Endodermal cell (in vitro differentiated cells): Measurements from ENCODE around the gene C1QTNF1. TPM values are rescaled to one million over a fixed set of nuclear protein-coding genes. Genes with fewer than 3 reads are reported as not detected.

ENCODE experiments used
- DNase-seq: peaks from one replicate; pipeline ENCODE4 v3.0.0-alpha.2; 2017
- H3K27ac ChIP-seq: 2 replicates; pipeline ENCODE4 v1.5.1; 2013; ENCODE audit warnings: mild to moderate bottlenecking, low read depth, low read length, moderate library complexity
- H3K27me3 ChIP-seq: 2 replicates; pipeline ENCODE4 v1.6.1; 2013; ENCODE audit warnings: mild to moderate bottlenecking, low read length, moderate library complexity; ENCODE audit not compliant: insufficient read depth, control insufficient read depth, poor library complexity, severe bottlenecking
- H3K36me3 ChIP-seq: 2 replicates; pipeline ENCODE4 v1.7.0; 2013; ENCODE audit warnings: mild to moderate bottlenecking, low read length, moderate library complexity; ENCODE audit not compliant: control insufficient read depth, insufficient read depth
- H3K4me1 ChIP-seq: one replicate; pipeline ENCODE4 v1.7.0; 2013; ENCODE audit warnings: low read length; ENCODE audit not compliant: control insufficient read depth, insufficient read depth
- H3K4me3 ChIP-seq: 2 replicates; pipeline ENCODE4 v1.5.1; 2013; ENCODE audit warnings: mild to moderate bottlenecking, low read length, moderate library complexity
- H3K9ac ChIP-seq: 2 replicates; pipeline ENCODE4 v1.6.1; 2013; ENCODE audit warnings: mild to moderate bottlenecking, low read length, moderate library complexity; ENCODE audit not compliant: poor library complexity, severe bottlenecking; ENCODE audit errors: extremely low read depth
- H3K9me3 ChIP-seq: 2 replicates; pipeline ENCODE4 v1.6.1; 2013; ENCODE audit warnings: mild to moderate bottlenecking, low read length, moderate library complexity; ENCODE audit not compliant: control insufficient read depth
- H3K27ac Mint-ChIP-seq: 2 replicates; pipeline ENCODE4 v1.8.0; 2020; ENCODE audit warnings: mixed read lengths
- H3K27me3 Mint-ChIP-seq: 2 replicates; pipeline ENCODE4 v1.8.0; 2021; ENCODE audit warnings: mild to moderate bottlenecking, mixed read lengths; ENCODE audit not compliant: insufficient read depth
- H3K36me3 Mint-ChIP-seq: 2 replicates; pipeline ENCODE4 v1.8.0; 2020; ENCODE audit warnings: low read depth, mixed read lengths
- H3K4me1 Mint-ChIP-seq: 2 replicates; pipeline ENCODE4 v1.8.0; 2020; ENCODE audit warnings: mixed read lengths
- H3K4me3 Mint-ChIP-seq: 2 replicates; pipeline ENCODE4 v1.8.0; 2020; ENCODE audit warnings: mild to moderate bottlenecking, moderate library complexity, mixed read lengths
- H3K9me3 Mint-ChIP-seq: 2 replicates; pipeline ENCODE4 v1.8.0; 2020; ENCODE audit warnings: mild to moderate bottlenecking, mixed read lengths
- CTCF ChIP-seq: fragments of 200-600 bp; sonication (generic); conservative IDR thresholded peaks from 2 replicates; pipeline ENCODE4 v1.5.0; 2021; ENCODE audit warnings: antibody characterized with exemption, mild to moderate bottlenecking
- WGBS, 2 experiments: methylation state at CpG; one replicate each; pipeline versions ENCODE4 v1.1.5 to v1.1.7; 2013; ENCODE audit warnings: missing lambda C conversion rate in 2 of 2, mixed read lengths in 1 of 2; ENCODE audit not compliant: insufficient coverage in 1 of 2, insufficient read length in 1 of 2; 5-methylcytosine and 5-hydroxymethylcytosine counted together
- total RNA-seq, 2 donors: library from RNA; stranded (reverse); fragmentation: NEBNext Ultra II Directional in 1 of 2; extraction: Animal tissue kit (Norgen Biotek cat#: 25700) in 1 of 2; gene quantifications; 2 replicates in 1 of 2; 3 replicates in 1 of 2; pipeline ENCODE4 v1.2.1, GENCODE V29; 2021

The C1QTNF1 gene
- total RNA-seq, 2 donors from 2014 or later, result 16.0 to 16.5 TPM

- H3K27ac ChIP-seq, result no peak overlapping the region
- H3K36me3 ChIP-seq, result no peaks in the 10 kb centered on the region
- peaks cover 38% of the 10 kb centered on the region for H3K27me3 ChIP-seq
- H3K4me1 ChIP-seq, result peaks cover 13% of the 10 kb centered on the region
- H3K9me3 ChIP-seq, result no peaks in the 10 kb centered on the region
- H3K9me3 Mint-ChIP-seq, result no peaks in the 10 kb centered on the region
- TF ChIP-seq CTCF, result no peak
- H3K4me3 ChIP-seq, result no peak overlapping the region
- WGBS, 2 experiments, result 90 to 99% methylated on average over 4 to 9 of the region's 9 CpGs
- H3K4me1 Mint-ChIP-seq, result peaks cover 46% of the 10 kb centered on the region
- peaks cover 3% of the 10 kb centered on the region for H3K36me3 Mint-ChIP-seq
- H3K9ac ChIP-seq, result no peak overlapping the region
- DNase-seq, result peak; percentile 48
- H3K4me3 Mint-ChIP-seq, result no peak overlapping the region
- H3K27me3 Mint-ChIP-seq, result peaks cover 68% of the 10 kb centered on the region
- H3K27ac Mint-ChIP-seq, result no peak overlapping the region
Measured at GRCh38 chr17:79022507-79022991, 1.4 kb upstream of the C1QTNF1 start.

DNA sequence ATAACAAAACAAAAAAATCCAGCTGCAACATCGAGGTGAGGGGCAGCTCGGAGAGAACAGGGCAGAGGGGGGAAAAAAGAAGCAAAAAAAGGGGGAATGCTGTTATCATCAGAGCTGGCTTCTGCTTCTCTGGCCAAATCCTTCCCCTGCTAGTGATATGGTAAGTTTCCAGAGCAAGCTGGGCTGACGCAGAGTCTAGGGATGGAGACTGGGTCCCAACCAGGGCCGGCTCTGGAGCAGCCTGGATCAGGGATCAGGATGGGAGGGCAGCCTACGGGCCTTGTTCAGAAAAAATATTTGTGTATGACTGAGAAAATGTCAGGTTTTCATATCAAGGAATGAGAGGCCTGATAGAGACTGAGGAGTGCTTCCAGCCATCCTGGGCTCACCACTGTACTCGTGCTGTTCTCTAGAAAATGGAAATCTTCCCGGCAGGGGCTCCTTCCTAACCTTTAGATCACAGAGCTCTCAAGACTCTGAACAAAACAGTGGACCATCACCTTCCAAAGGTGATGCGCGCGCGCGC is 726 bp upstream of the C1QTNF1 start:
- Histone ChIP-seq H3K4me1 (peaks cover 13% of the 10 kb centered on the region), H3K27me3 (peaks cover 38% of the 10 kb centered on the region), H3K9ac (no peak overlapping the region), H3K36me3 (no peaks in the 10 kb centered on the region), H3K27ac (no peak overlapping the region), H3K9me3 (no peaks in the 10 kb centered on the region), H3K4me3 (peak overlapping the region; percentile 85)
- DNase-seq, result no peak
- Mint-ChIP-seq H3K4me1 (peaks cover 46% of the 10 kb centered on the region), H3K27ac (no peak overlapping the region), H3K4me3 (peak overlapping the region; percentile 76), H3K36me3 (peaks cover 3% of the 10 kb centered on the region), H3K9me3 (no peaks in the 10 kb centered on the region), H3K27me3 (peaks cover 68% of the 10 kb centered on the region)
- TF ChIP-seq CTCF, result no peak
- WGBS, 2 experiments, result 48 to 69% methylated on average over 6 to 12 of the region's 12 CpGs

GRCh38 chr17:79024901-79025737 is 1.1 kb downstream of the C1QTNF1 start:
- Histone ChIP-seq H3K27me3 (peaks cover 38% of the 10 kb centered on the region), H3K4me3 (peak overlapping the region; percentile 85), H3K4me1 (peaks cover 6% of the 10 kb centered on the region), H3K9ac (no peak overlapping the region), H3K36me3 (no peaks in the 10 kb centered on the region), H3K9me3 (no peaks in the 10 kb centered on the region), H3K27ac (no peak overlapping the region)
- H3K27me3 Mint-ChIP-seq, result peaks cover 67% of the 10 kb centered on the region
- no peaks in the 10 kb centered on the region for H3K9me3 Mint-ChIP-seq
- peaks cover 3% of the 10 kb centered on the region for H3K36me3 Mint-ChIP-seq
- peak overlapping the region; percentile 76 for H3K4me3 Mint-ChIP-seq
- H3K27ac Mint-ChIP-seq, result no peak overlapping the region
- H3K4me1 Mint-ChIP-seq, result peaks cover 37% of the 10 kb centered on the region
- DNase-seq, result peak; percentile 48
- 82 to 88% methylated on average over 10 to 31 of the region's 31 CpGs for WGBS, 2 experiments
- no peak for TF ChIP-seq CTCF
